Frontal cortex (tissue), 4 donors: ENCODE results near the gene CCSER1. TPM values are rescaled to one million over a fixed set of nuclear protein-coding genes. Genes with fewer than 3 reads are reported as not detected.
"Not testable (repeated sequence)": the region's sequence is repeated elsewhere in the genome, so short reads cannot be mapped to it uniquely, and the experiment has no call there.

Experiments
- DNase-seq, 2 donors: peaks; one replicate each; pipeline ENCODE4 v3.0.0; 2012; ENCODE audit warnings: low spot score in 2 of 2
- FAIRE-seq: peaks from 2 replicates; lab custom pipeline; 2012; peaks lifted over from hg19 to GRCh38; lab: Jason Lieb, UNC
- total RNA-seq: library from RNA; depleted of rRNA; stranded (reverse); fragments of >200 nt; gene quantifications from one replicate; pipeline ENCODE4 v1.2.3, GENCODE V29; 2014
- donor health status: control.
- donor health status: control.
- donor health status: control.

CCSER1 gene
- total RNA-seq, 1 donor from 2014 or later: 165 TPM

DNA sequence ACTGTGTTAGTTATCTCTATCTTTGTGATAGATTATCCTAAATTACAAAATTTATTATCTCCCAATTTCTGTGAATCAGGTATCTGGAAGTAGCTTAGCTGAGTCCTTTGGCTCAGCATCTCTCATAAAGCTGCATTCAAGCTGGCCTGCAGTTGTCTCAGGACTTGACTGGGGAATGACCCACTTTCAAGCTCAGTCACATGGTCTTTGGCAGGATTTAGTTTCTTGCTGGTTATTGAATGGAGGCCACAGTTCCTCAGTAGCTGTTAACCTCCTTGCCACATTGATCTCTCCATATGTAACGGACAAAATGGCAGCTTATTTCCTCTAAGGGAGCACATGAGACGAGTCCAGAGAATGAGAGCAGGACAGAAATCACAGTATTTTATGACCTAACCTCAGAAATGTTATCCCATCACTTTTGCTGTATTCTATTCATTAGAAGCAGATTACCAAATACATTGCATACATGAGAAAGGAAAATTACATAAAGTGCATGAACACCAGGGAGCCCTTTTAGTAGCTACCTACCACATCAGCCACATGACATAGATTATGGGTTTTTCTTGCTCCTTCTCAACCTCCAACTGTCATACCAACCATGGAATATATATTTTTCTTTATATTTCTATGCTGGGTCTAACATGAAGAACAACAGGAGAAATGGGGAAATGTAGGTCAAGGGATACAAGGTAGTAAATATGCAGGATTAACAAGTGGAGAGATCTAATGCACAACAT lies 730.1 kb downstream of the CCSER1 start:
- FAIRE-seq (no peak), DNase-seq (no peak)

DNA sequence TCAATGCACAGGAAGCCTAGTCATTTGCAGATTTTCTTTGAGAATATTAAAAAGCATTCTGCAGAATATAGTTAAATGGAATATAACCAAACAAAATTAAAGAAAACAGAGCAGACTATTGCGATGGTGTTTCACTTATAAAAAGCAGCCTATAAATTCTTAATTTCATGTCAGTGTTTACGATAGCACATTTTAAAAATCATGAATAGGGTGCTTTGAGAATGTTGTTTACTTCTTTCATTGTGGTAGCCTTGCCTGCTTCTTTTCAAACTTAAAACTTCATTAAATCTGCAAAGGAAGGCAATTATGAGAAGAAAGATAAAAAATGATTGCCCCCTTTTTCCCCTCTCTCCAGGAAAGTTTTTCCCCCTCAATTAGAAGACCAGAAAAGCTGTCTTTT lies 748.6 kb downstream of the CCSER1 start:
- FAIRE-seq (no peak), DNase-seq (no peak)

DNA sequence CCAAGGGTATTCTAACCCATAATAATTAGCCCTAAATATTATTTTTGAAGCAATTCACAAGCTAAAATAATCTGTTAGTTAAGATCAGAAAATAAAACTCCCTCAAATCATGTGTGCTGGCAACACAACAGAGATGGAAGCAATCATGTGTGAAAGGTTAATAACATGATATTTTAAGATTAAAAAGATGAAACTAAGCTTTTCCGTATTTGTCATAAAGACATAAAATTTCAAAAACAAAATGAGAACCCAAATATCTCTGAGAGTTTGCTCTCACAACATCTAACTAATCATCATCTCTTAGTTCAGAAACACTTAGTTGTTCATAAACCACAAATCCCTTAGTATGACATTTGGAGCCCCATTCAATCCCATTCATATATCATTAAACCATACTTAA lies 749.1 kb downstream of the CCSER1 start:
- no peak for FAIRE-seq
- DNase-seq: no peak

DNA sequence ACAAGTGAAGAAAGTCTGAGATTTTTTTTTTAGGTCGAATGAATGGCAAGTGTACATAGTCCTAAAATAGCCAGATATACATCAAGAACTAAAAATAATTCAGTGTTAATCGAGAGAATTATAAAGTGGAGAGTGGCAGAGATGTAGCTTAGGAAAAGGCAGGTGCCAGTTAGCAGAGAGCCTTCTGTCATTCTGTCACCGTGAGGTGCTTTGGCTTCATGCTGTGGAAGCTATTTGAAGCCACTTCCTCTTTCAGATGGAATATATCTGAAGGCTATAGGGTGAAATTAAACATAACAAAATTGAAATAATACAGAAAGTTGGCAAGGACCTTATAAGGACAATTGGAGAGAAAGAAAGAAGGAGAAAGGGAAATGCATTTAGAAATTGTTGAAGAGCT lies 756.3 kb downstream of the CCSER1 start:
- DNase-seq (no peak), FAIRE-seq (no peak)

DNA sequence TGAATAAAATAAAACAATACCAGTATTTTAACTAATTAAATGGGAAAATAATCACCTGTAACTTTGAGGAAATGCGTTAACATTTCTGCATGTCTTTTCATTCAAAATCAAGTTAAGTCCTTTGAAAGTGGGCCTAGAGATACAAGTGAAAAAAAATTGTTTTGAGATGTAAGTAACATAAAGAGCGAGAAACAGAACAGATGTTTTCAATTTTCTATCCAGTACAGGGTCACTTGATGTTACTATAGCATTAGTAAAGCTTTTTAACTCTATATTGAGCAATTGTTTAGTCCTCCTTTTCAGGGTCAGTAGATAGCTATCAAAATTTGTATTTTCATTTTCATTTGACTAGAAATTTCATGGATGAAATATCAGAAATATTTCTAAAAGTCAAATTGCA lies 761.4 kb downstream of the CCSER1 start:
- FAIRE-seq (no peak), DNase-seq (no peak)

DNA sequence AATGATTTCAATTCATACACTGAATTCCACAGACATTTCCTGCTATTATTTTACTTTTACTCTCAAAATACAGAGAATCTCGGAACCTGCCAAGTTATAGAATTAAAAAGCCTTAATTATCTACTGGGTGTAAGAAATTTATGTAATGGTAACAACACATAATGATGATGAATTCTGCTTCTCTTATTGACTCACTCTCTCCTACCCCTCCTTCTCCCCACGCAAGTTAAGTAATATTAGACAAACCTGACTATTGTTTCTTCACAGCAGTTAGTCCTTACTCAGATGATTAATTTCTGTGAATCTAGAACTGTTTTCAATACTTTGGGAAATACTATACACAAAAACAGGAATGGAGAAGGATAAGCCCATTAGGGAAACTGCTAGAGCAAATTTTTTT lies 762.0 kb downstream of the CCSER1 start:
- no peak for DNase-seq

DNA sequence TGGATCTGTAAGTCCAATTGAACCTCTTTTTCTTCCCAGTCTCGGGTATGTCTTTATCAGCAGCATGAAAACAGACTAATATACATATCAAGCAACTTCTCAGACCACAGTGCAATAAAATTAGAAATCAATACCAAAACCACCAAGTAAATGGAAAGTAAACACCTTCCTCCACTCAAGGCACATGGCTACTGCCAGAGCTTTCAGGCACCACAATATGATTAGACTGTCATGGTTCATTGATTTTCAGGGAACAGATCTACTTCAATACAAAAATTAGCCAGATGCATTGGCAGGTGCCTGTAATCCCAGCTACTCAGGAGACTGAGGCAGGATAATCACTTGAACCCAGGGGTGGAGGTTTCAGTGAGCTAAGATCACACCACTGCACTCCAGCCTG lies 776.2 kb downstream of the CCSER1 start:
- FAIRE-seq, DNase-seq: not testable (repeated sequence)

More for the DNA sequence above, 762.0 kb downstream of the CCSER1 start:
- FAIRE-seq: no peak

DNA sequence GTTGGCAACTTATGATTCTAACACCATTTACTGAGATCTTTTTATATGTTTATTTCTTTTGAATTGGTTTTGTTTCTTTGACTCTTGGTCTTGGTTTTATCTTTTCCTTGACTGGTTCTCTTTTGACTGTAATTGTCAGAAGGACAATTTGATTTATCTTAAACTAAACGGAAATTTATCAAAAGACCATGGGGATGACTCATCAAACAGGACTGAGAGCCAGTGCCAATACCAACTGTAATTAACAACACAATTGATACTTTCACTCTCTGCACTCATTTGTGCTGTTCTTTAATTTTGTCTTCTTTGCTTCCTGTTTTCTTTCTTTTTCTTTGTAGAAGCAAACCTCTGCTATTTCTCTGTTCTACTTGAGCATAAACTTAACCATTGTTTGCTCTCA lies 776.8 kb downstream of the CCSER1 start:
- DNase-seq (no peak), FAIRE-seq (no peak)

DNA sequence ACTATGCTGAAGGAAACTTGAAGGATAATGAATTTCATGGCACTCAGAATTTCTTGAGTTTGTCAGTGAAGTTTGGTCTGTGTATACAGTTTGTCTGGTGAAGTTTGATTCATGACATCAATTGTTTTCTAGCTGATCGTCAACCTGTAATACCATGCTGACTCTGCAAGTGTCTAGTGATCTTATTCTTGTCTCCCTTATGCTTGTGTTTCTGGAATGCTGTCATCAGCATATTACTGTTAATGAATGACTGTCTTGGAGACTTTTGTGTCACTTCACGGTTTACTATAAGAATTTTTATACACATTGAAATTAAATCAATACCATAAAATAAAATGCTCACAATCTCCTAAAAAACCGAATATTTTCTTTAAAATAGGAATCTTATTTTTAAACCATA lies 779.0 kb downstream of the CCSER1 start:
- DNase-seq (no peak), FAIRE-seq (no peak)

DNA sequence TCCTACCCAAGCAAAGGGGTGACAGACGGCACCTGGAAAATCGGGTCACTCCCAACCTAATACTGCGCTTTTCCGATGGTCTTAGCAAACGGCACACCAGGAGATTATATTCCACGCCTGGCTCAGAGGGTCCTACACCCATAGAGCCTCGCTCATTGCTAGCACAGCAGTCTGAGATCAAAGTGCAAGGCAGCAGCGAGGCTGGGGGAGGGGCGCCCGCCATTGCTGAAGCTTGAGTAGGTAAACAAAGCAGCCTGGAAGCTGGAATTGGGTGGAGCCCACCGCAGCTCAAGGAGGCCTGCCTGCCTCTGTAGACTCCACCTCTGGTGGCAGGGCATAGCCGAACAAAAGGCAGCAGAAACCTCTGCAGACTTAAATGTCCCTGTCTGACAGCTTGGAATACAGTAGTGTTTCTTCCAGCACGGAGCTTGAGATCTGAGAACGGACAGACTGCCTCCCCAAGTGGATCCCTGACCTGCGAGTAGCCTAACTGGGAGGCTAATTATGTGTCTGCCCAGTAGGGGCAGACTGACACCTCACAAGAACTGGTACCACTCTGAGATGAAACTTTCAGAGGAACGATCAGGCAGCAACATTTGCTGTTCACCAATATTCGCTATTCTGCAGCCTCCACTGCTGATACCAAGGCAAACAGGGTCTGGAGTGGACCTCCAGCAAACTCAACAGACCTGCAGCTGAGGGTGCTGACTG lies 784.7 kb downstream of the CCSER1 start:
- not testable (repeated sequence) for DNase-seq, FAIRE-seq

DNA sequence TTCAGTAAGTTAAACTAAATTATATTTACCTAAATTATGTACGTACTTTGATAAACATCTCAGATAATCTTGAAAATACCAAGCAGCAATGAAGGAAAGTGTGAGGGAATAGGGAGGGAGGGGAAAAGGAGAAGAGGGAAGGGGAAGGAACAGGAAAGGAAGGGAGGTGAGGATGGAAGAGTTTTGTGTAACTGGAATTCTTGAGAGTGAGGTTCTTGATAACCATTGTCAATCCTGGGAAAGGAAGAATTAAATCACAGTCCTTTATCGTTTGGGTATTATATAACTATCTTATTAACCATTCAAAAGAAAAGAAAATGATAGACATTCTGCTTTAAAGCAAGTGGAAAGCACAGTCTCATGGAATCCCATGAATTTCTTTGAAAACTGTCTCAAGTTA lies 795.0 kb downstream of the CCSER1 start:
- no peak for FAIRE-seq

DNA sequence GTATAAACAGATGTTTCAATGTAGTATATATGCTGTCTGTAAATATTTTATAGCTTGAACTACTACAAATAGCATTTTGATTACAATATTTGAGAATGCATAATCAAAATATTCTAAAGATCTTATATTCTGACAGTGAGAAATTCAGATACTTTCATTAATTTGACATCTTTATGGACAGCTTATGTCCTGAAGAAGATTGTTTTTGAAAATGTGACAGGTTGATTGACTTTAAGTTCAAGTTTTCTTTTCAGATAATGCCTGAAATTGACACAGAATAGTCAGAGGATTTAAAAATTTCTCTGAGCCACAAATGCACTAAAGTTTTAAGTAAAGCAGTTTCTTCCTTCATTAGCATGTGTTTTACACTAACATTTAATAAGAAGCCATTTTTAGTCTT lies 799.8 kb downstream of the CCSER1 start:
- no peak for DNase-seq
- no peak for FAIRE-seq

More for the DNA sequence above, 795.0 kb downstream of the CCSER1 start:
- no peak for DNase-seq

DNA sequence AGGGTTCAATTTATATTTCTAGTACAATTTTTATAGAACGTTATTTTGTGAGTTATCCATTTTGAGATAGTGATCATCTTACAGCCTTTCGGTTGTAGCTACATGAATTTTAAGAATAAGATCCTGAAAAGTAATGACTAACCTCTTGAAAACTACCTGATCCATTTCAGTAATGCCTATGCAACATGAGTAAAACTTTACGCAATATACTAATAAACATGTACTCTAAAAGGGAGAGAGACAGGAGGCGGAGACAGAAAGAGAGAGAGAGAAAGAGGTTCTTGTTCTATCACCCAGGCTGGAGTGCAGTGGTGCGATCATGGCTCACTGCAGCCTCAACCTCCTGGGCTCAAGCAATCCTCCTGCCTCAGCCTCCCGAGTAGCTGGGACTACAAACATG lies 816.1 kb downstream of the CCSER1 start:
- no peak for DNase-seq

DNA sequence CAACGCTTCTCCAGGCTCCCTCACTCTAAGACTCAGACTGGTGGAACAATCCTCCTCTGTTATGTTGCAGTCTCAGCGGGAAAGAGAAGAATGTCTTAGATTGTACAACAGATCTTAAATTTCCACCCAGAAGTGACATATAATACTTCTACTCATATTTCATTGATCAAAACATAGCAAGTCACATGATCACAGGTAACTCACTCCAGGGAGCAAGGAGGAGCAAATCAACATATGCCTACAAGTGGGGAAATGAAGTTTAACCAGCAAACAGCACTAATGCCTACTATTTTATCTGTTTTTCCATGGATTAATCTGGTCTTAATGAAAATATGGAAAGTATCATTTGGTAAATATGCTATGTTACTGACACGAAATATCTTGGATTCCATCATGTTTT lies 819.8 kb downstream of the CCSER1 start:
- no peak for FAIRE-seq
- DNase-seq: no peak

More for the DNA sequence above, 816.1 kb downstream of the CCSER1 start:
- no peak for FAIRE-seq

DNA sequence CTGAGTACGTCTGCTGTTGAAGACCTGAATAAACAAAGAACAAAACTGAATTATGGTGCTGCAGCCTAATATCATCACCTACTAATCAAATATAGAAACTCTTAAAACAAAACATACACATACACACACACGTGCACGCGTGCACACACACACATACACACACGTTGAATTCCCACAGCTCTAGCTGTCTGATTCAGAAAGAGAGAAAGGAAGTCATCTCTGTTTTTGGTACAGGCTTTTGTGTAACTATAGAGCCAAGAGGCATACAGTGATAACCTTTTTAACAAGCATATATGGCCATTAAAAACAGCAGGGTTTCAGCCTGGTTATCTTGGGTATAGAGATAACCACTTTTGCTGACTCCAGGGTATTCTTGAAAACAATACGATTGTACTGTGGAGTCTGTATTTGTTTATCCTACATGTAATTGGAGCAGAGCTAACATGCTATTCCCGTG lies 823.2 kb downstream of the CCSER1 start:
- DNase-seq (no peak), FAIRE-seq (no peak)

DNA sequence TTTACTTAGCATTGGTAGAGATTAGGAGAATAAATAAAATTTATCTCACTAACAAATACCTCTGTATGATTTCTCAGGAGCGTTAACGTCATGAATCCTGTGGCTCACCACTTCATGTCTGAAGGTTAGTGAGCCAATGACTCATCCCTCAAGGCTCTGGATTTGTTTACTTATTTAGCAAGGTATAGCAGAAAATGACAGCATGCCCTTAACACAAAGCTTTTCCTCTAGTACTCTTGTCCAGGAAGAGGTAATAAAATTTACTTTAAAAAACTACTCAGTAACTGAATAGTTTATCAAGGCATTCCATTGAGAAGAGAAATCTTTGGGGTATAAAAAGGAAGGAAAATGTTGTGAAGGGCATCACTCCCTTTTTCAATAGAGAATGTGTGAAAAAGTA lies 823.8 kb downstream of the CCSER1 start:
- DNase-seq (no peak), FAIRE-seq (no peak)

DNA sequence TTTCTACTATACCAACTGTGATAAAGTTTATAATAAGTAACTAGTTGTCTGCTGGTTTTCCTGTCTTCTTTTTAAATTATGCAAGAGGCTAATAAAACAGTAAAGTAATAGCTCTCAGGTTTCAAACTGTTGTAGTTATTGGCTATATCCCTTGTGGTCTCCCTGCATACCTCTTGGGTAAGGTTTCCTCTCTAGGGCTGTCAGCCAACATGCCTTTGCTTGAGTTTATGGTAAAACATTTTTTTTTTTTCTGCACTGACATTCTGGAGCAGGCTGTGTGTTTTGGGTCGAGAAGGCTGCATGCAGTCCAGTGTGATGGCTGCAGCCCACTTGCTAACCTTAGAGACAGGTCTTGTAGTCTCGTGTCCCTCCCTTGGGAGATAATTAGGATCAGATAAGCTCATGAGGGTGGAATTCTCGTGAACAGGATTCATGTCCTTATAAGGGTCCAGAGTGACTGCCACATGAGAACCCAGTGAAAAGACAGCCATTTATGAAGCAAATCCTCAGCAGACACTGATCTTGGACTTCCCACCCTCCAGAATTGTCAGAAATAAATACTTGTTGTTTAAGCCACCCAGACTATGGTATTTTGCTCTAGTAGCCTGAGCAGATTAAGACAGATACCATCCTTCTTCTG lies 831.2 kb downstream of the CCSER1 start:
- DNase-seq (no peak), FAIRE-seq (no peak)

DNA sequence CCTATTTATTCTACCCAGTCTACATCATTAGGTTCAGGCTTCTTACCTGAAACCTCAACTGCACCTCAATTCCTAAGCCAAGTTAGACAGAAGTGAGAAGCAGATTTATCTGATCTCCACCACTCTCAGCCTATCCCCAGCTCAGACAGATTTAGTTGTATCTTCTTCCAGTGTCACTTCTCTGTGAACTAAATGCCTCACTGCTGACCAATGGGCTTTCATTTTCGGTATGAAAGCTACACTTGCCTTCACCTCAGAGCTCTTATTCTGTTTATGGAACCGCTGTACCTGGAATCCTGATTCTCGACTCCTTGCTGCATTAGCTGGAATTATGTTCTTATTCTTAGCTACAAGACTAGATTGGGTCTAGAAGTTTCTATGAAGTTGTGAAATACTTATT lies 833.2 kb downstream of the CCSER1 start:
- DNase-seq (no peak), FAIRE-seq (no peak)

DNA sequence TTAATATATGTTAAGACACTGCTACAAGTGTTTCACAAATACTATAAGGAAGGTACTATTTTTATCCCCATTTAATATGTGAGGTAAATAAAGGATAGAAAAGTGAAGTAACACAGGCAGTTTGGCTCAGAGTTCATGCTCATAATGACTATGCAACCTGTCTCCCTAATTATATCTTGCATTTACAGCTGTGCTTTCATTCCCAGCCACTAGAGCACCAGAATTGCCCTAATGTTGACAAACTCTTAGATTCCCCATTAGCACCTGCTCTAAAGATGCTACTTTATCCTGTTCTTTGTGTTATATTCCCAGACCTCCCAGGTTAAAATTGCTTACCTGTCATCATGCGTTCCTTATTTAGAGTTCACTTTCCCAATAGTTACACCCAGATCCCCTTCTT lies 833.6 kb downstream of the CCSER1 start:
- FAIRE-seq (no peak), DNase-seq (no peak)

DNA sequence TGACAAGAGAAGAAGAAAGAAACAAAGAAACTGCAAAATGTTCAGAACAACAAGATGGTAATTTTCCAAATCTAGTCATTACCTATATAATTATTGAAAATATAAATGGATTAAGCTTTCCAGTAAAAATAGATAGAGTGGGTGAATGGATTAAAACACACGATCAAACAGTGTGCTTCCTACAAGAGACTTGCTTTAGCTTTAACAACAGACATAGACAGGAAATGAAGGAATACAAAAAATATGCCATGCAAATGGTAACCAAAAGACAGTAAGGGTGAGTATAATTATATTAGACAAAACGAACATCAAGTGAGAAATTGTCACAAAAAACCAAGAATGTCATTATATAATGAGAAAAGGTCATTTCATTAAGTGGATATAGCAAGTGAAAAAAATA lies 842.8 kb downstream of the CCSER1 start:
- FAIRE-seq (no peak), DNase-seq (no peak)

DNA sequence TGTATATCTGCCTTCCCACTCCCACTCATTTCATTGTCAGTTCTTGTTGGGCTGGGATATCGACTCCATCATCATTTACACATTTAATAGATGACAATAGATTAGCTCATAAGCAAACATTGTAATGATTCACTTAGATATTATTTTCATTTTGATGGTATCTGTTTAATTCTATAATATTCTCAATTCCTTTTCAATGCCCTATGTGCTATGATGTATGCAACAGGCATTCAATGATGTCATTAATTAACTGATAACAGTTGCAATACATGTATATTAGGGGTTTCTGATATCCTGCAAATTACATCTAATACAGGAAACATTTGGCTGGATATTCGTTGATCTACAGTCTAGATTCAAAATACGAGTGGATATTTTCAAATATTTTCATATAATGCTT lies 850.5 kb downstream of the CCSER1 start:
- no peak for FAIRE-seq
- DNase-seq: no peak
